C4-2B (cell line): ENCODE results near the gene FGFR3.

Experiments used
- ZFX ChIP-seq: fragments of 450-650 bp; IDR thresholded peaks from 2 replicates; pipeline ENCODE4 v1.6.1; 2017
- TF ChIP-seq, protein P1 (sequence below): fragments of 450-650 bp; conservative IDR thresholded peaks from 2 replicates; pipeline ENCODE4 v1.5.1; 2017; ENCODE audit warnings: mild to moderate bottlenecking

DNA sequence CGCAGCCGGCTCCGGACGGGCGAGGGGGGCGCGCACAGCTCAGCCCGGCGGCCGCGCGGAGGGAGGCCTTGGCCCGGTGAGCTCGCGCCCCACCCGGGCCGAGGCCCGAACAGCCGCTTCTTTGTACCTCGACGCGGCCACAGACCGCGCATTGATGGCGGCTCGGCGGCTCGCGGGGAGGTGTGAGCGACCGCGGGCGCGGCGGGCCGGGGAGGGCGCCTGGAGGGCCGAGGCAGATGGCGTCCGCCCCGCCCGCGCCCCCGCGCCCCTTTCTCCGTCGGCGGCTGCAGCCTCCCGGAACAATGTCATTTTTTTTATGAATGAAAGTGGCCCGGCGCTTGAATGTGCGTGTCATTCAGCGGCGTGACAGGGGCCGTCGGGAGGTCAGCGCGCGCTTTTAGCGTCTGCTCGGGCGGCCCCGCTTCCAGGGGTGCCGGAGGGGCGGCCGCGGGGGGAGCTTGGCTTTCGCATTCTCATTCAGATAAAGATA lies 1.8 kb downstream of the FGFR3 start:
- TF ChIP-seq, protein P1, sequence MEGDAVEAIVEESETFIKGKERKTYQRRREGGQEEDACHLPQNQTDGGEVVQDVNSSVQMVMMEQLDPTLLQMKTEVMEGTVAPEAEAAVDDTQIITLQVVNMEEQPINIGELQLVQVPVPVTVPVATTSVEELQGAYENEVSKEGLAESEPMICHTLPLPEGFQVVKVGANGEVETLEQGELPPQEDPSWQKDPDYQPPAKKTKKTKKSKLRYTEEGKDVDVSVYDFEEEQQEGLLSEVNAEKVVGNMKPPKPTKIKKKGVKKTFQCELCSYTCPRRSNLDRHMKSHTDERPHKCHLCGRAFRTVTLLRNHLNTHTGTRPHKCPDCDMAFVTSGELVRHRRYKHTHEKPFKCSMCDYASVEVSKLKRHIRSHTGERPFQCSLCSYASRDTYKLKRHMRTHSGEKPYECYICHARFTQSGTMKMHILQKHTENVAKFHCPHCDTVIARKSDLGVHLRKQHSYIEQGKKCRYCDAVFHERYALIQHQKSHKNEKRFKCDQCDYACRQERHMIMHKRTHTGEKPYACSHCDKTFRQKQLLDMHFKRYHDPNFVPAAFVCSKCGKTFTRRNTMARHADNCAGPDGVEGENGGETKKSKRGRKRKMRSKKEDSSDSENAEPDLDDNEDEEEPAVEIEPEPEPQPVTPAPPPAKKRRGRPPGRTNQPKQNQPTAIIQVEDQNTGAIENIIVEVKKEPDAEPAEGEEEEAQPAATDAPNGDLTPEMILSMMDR, result no peak
- TF ChIP-seq ZFX, result 0 out of 2 replicates have a peak, but pooled peaks have one; percentile 34
